ENCODE results near the gene INAFM2.

Gene INAFM2

GRCh38 chr15:40307421-40308211 is 15.9 kb upstream of the INAFM2 start, which contains the start of gene PLCB2:
Gene PLCB2, minus strand, starts transcription at chr15:40307935. Its CDS starts 263 bp downstream, at chr15:40307672.
- peak; percentile 20 to 65 (median 44) for DNase-seq

GRCh38 chr15:40309344-40309862 is 14.1 kb upstream of the INAFM2 start:
- no peak for DNase-seq

- peak in 3 of 4 experiments; percentile 14 to 37 (median 25) for DNase-seq
These were observed 13.2 kb upstream of the INAFM2 start for GRCh38 chr15:40310001-40310959.

GRCh38 chr15:40310993-40311392 is 12.5 kb upstream of the INAFM2 start:
- no peak for DNase-seq

- no peak for DNase-seq
These were observed 10.9 kb upstream of the INAFM2 start for GRCh38 chr15:40312370-40313158.

GRCh38 chr15:40313531-40314398 is 9.7 kb upstream of the INAFM2 start:
- DNase-seq, result no peak

- no peak for DNase-seq
These were observed 8.7 kb upstream of the INAFM2 start for GRCh38 chr15:40314723-40315276.

- no peak for DNase-seq
These were observed 6.6 kb upstream of the INAFM2 start for GRCh38 chr15:40316931-40317330.

- no peak for DNase-seq
These were observed 5.9 kb upstream of the INAFM2 start for GRCh38 chr15:40317580-40317979.

- no peak for DNase-seq
These were observed 3.1 kb upstream of the INAFM2 start for GRCh38 chr15:40320409-40320808.

- DNase-seq, result peak in 1 of 4 experiments; percentile 12
These were observed 2.5 kb upstream of the INAFM2 start for GRCh38 chr15:40320931-40321371.

GRCh38 chr15:40322531-40323238 is 807 bp upstream of the INAFM2 start:
- DNase-seq, result no peak

GRCh38 chr15:40323953-40324937 is 753 bp downstream of the INAFM2 start:
- DNase-seq, result no peak

GRCh38 chr15:40325188-40325587 is 1.7 kb downstream of the INAFM2 start:
- DNase-seq, result no peak

GRCh38 chr15:40325700-40326099 is 2.2 kb downstream of the INAFM2 start:
- DNase-seq, result no peak

- no peak for DNase-seq
These were observed 4.0 kb downstream of the INAFM2 start for GRCh38 chr15:40327457-40327856.

- no peak for DNase-seq
These were observed 4.7 kb downstream of the INAFM2 start for GRCh38 chr15:40328176-40328575.

GRCh38 chr15:40328751-40329150 is 5.3 kb downstream of the INAFM2 start:
- DNase-seq, result no peak

- DNase-seq, result no peak
These were observed 6.3 kb downstream of the INAFM2 start for GRCh38 chr15:40329804-40330203.
